ENCODE results near the gene PCK1. TPM values are rescaled to one million over a fixed set of nuclear protein-coding genes. Genes with fewer than 3 reads are reported as not detected.

Gene PCK1
- total RNA-seq, 3 donors from 2014 or later: 27.2 to 252 (median 29.3) TPM

DNA sequence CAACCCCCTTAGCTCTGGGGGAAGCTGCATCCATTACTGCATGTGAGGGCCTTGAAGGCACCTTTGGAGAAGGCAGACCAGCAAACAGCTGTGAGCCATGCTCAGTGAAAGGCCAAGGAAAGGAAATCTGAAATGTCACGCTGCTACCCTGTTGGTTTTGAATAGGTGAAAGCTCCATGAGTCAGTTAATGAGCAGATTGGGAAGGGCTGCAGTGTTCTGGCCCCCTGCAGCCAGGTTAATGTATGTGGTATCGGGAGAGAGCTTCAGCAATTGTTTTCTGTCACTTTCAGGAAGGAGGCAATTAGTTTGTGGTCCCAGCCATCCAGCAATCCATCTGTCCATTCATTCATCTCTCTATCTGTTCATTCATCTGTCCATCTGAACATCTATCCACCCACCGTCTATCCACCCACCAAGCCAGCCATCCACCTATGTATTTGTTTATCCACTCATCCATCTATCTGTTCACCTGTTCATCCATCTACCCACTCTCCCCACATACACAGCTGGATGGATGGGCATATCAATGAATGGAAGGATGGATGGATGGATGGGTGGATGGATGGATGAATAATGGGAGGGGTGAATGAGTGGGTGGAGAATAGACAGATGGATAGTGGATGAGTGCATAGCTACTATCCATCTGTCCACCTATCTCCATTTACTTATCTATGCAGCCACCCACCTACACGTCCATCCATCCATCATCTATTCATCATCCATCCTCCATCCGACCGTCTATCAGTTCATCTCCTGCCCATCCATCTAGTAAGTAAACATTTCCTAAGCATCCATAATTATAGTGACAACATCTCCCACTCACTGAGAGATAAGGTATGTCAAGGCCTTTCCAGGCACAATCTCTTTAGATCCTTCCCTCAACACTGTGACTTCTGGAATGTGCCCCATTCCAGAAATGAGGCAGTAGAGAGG, 16.0 kb downstream of the PCK1 start:
- no peak for DNase-seq (ENCODE audit: low spot score in 2 of 2)
- H3K27ac ChIP-seq: no peak overlapping the region
- no peaks in the 10 kb centered on the region for H3K36me3 ChIP-seq
- H3K9me3 ChIP-seq: no peaks in the 10 kb centered on the region
- H3K4me1 ChIP-seq: no peaks in the 10 kb centered on the region
- H3K4me3 ChIP-seq: no peak overlapping the region
- TF ChIP-seq POLR2AphosphoS5 (IDR thresholded peaks at IDR 0.05): no peak
- TF ChIP-seq POLR2A (IDR thresholded peaks at IDR 0.05): no peak
- TF ChIP-seq, protein P1, sequence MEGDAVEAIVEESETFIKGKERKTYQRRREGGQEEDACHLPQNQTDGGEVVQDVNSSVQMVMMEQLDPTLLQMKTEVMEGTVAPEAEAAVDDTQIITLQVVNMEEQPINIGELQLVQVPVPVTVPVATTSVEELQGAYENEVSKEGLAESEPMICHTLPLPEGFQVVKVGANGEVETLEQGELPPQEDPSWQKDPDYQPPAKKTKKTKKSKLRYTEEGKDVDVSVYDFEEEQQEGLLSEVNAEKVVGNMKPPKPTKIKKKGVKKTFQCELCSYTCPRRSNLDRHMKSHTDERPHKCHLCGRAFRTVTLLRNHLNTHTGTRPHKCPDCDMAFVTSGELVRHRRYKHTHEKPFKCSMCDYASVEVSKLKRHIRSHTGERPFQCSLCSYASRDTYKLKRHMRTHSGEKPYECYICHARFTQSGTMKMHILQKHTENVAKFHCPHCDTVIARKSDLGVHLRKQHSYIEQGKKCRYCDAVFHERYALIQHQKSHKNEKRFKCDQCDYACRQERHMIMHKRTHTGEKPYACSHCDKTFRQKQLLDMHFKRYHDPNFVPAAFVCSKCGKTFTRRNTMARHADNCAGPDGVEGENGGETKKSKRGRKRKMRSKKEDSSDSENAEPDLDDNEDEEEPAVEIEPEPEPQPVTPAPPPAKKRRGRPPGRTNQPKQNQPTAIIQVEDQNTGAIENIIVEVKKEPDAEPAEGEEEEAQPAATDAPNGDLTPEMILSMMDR (IDR thresholded peaks at IDR 0.05): no peak
- H3K27me3 ChIP-seq: peaks cover 0 to 41% of the 10 kb centered on the region in 2 donors
- intact Hi-C loops (cut with DNase I; ENCODE audit: low total_unique reads): no loop called here

DNA sequence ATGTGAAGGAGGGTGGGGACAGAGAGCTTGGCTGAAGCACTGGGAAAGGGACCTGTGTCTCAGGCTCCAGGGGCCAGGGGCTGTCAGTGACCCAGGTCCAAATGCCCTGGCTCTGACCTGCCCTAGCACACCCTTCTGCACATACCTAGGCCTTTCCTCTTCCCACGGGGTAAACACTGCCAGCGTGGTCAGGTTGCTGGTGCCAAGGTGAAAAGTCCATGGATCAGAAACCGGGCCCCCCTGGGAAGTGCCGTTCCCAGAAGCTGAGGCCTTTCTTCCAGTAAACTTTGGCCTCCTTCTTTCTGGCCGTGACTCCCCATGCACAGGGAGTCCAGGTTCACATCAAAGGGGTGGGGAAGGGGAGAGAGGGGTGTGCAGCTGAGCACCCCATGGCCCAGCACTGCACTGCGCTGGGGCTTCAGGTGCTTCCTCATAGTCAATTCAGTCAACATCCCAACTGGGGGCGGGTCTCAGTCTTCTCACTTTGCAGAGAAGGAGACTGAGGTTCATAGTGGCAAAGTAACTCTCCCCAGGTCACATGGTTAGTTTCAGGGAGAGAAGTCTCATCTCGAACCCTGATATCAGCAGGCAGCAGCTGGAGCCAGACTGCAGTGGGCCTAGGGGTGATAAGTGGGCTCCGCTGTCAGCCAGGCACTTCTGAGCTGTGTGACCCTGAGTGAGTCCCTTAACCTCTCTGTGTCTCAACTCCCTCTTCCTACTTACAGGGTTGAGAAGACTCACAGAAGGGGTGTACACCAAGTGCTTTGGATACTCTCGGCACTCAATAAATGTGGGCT, 17.0 kb downstream of the PCK1 start:
- no peak overlapping the region for H3K4me3 ChIP-seq
- TF ChIP-seq POLR2AphosphoS5 (IDR thresholded peaks at IDR 0.05): no peak
- TF ChIP-seq POLR2A (IDR thresholded peaks at IDR 0.05): no peak
- TF ChIP-seq, protein P1 (IDR thresholded peaks at IDR 0.05): no peak
- H3K9me3 ChIP-seq: no peaks in the 10 kb centered on the region
- no peak for DNase-seq (ENCODE audit: low spot score in 2 of 2)
- H3K4me1 ChIP-seq: no peaks in the 10 kb centered on the region
- H3K27ac ChIP-seq: no peak overlapping the region
- H3K36me3 ChIP-seq: no peaks in the 10 kb centered on the region
- intact Hi-C loops (cut with DNase I; ENCODE audit: low total_unique reads): no loop called here
- peaks cover 0 to 41% of the 10 kb centered on the region in 2 donors for H3K27me3 ChIP-seq

DNA sequence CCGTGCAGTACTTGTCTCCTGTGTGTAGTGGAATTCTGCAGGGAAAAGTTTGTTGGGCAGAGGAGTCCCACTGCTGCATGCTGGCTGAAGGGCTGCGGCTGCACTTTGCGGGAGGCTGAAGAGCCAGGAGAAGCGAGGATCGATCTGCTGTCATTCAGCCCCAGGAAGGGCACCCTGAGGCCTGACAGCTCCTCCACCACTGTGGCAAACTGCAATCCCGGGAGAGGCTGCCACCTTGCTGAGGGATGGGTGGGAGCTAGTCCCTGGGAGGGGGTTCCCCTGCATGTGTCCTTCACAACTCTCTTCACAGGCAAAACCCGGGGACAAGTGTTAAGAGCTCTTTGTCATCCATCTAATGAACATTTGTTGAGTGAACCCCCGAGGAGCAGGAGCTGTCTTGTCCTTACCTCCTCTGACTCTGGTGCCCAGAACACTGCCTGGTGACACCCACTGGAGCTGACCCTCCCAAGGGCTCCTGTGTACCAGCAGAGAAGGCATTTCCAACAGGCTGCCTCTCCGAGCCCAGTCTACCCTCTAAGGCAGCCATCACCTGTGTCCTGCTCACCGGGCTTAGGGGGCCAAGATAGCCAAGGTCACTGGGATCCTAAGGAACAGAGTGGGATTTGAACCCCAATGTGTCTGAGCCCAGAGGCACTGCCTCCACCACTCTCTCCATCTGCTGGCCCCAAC, 17.7 kb downstream of the PCK1 start:
- Histone ChIP-seq H3K4me3 (no peak overlapping the region), H3K27me3 (peaks cover 0 to 45% of the 10 kb centered on the region in 2 donors), H3K36me3 (no peaks in the 10 kb centered on the region), H3K9me3 (no peaks in the 10 kb centered on the region), H3K4me1 (no peaks in the 10 kb centered on the region), H3K27ac (no peak overlapping the region)
- TF ChIP-seq, protein P1 (IDR thresholded peaks at IDR 0.05): no peak
- no peak for TF ChIP-seq POLR2AphosphoS5 (IDR thresholded peaks at IDR 0.05)
- TF ChIP-seq POLR2A (IDR thresholded peaks at IDR 0.05): no peak
- intact Hi-C loops (cut with DNase I; ENCODE audit: low total_unique reads): no loop called here
- DNase-seq (ENCODE audit: low spot score in 2 of 2): no peak

GRCh38 chr20:57579331-57579897, 18.5 kb downstream of the PCK1 start:
- no peak for DNase-seq (ENCODE audit: low spot score in 2 of 2)
- peaks cover 0 to 50% of the 10 kb centered on the region in 2 donors for H3K27me3 ChIP-seq
- no peak overlapping the region for H3K27ac ChIP-seq
- intact Hi-C loops (cut with DNase I; ENCODE audit: low total_unique reads): no loop called here
- no peak overlapping the region for H3K4me3 ChIP-seq
- H3K4me1 ChIP-seq: no peaks in the 10 kb centered on the region
- no peaks in the 10 kb centered on the region for H3K36me3 ChIP-seq
- TF ChIP-seq POLR2AphosphoS5 (IDR thresholded peaks at IDR 0.05): no peak
- no peak for TF ChIP-seq POLR2A (IDR thresholded peaks at IDR 0.05)
- TF ChIP-seq, protein P1 (IDR thresholded peaks at IDR 0.05): no peak
- no peaks in the 10 kb centered on the region for H3K9me3 ChIP-seq

All from breast epithelium (tissue), 4 donors.